ENCODE results near the gene TTLL5.

The TTLL5 gene

DNA sequence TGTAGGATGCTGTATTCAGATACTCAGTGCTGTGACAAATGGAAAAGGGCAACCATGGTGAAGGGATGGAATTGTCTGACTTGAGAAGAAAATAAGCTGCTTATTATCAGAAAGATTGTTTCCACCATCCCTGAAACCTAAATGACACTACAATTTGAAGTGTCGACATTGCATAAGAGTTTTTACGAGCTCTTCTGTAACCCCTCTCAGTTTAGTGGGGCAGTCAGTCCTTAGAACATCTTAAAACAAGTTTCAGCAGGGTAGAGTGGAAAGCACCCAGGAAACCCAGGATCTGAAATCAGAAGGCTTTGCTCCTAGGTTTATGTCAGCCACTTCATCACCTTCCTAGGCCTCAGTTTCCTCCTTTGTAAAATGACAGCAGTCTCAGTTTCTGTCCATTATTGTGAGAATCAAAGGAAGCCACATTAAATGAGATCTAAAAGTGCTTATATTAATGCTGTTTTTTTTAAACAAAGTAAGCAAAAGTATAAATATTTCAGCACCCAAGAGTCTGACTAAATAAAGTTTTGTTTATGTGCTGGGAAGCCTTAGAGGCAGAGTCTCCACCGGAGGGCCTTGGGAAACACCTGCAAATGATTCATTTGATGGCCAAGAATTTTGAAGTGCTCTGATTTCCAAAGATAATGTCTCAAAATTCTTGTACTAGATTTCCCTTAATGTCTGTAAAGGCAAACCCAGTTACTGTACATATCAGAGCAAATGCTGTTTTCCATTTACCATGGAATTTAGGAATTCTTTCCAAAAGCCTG lies 326.3 kb downstream of the TTLL5 start:
- no peak for DNase-seq (ENCODE audit: low spot score)

DNA sequence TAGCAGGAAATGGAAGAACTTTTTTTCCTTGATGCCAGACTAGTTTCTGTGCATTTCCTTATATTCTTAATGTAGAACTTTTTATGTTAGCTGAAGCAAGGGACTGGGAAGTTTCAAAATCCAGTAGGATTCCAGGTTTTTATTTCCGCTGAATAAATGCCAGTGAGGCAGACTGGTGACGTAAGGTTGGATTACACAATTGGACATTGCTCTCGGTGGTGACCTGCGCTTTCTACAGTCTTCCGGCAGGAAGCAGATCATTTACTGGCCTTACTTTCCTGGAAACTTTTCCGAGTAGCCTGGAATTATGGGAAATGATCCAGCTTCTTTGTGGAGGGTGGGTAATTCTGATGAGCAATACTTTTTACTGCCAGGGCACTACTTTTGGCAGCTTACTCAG lies 328.1 kb downstream of the TTLL5 start:
- DNase-seq (ENCODE audit: low spot score), result no peak

DNA sequence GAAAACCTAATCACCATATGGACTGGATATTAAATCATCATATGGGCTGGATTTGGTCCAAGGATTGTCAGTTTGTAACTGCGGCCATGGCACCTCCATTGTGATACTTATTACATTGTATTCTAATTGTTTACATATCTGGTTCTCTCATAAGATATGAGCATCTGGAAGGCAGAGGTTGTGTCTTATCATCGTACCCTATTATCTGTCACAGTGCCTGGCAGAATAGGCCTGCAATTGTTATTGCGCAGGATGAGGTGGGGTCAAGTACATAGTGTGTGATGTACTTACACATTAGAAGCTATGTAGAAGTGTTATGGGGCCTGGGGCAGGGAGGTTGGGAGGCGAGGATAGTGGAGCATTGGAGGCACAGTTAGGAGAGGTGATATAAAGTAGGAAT lies 329.3 kb downstream of the TTLL5 start:
- DNase-seq (ENCODE audit: low spot score), result no peak

DNA sequence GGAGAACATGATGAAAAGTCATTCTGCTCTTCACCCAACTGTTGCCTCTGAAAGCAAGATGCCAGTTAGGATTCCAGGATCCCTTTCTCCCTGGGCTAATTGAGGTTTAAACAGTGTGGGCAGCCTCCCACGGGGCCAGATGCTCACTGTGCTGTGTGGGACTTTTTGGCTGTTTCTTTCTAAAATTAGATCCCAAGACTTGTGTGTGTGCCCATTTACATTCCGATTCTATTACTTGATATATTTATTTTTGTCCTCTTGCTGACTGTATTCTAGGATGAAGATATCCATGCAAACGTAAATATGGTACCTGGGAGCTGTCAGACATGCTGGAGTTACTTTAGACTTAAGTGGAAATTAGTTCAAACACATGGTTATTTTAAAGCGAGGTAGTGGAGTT lies 330.7 kb downstream of the TTLL5 start:
- DNase-seq (ENCODE audit: low spot score), result no peak

DNA sequence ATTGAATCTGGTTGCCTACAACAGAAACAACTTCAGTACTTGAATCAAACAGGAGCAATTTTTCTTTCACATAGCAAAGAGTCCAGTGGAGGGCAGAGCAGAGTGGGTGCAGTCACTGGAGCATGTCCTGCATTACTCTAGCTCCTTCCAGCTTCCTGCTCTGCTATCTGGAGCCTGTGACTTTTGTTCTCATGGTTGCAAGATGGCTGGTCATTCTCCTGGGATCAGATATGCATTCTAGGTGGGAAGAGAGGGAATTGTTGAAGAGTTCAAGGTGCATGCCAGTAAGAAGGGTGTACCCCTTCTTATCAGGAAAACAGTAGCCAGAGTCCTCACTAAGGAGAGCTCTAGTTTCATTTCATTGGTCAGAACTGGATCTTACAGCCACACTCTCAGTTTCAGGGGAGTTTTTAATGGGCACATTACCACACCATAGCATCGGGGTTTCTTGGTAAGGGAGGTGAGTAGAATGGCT lies 332.6 kb downstream of the TTLL5 start:
- no peak for DNase-seq (ENCODE audit: low spot score)

DNA sequence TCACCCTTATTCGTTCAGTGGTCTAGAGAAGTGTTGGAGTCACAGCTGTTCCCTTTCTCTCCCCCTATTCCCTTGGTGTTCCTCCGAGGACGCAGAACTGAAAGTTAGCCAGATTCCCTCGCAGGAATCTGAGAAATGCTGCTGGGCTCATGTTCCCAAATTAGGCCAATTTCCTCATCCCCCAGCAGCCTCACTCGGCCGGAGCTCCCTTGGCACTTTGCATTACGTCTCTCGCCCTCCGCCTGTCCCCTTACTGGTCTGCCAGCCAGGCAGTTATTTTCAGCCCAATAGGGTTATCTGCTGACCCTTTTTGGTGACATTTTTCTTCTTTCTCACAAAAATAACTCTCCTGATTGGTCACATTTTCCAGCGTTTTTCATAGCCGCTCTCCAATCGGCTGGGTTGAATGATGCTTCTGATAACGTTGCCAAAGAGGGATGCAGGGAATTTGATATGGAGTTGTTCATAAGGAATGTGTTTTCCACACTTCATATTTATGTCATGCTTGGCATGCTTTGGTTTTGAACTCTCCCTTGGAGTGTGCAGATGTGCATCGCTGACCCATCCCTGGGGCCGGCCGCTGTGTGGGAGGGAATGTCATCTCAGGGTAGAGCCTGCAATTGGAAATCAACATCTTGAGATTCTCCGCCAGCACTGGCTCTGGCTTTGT lies 334.5 kb downstream of the TTLL5 start:
- no peak for DNase-seq (ENCODE audit: low spot score)

DNA sequence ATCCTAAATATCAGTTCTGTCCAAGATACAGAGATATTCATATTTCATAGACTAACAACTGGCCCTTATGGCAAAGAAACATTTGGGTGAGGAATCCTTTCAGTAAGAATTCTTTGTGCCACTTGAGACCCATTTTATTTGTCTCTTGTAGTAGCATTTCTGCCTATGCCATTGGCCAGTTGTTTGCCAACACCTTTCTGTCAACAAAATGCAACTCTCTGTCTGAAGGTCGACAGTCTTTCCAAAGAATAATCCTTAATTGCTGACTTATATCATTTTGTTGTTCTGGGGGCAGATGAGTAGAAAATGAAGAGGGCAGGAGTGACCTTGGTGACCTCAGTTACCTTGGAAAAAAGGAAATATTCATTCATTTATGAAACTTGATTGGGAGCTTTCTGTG lies 335.4 kb downstream of the TTLL5 start:
- no peak for DNase-seq (ENCODE audit: low spot score)

DNA sequence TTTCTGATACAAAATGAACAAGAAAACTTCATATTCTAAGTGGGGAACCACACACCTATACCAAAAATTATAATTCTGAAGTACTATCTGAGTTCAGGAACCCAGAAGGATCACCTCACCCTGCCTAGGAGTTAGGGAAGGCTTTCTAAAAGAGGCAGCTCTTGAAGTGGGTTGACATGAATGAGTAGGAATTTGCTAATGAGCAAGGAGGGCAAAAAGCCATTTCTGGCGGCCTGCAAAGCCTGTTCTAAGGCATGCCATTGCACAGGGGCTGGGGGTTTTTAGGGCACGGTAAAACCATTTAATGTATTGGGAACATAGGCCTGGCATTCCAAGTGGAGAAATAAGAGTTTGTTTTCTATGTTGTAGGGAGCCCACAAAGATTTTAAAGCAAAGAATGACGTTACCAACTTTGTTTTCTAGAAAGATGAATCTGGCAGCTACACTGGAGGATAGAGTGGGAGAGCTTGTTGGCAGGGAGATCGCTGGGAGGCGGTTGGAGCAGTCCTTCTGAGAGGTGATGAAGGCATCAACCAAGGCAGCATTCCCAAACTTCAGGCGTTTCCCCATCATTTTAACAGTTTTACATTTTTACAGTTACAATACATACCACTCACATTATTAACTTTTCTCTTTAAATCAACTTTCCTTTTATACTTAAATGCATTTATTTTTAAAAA lies 338.6 kb downstream of the TTLL5 start:
- no peak for DNase-seq (ENCODE audit: low spot score)

DNA sequence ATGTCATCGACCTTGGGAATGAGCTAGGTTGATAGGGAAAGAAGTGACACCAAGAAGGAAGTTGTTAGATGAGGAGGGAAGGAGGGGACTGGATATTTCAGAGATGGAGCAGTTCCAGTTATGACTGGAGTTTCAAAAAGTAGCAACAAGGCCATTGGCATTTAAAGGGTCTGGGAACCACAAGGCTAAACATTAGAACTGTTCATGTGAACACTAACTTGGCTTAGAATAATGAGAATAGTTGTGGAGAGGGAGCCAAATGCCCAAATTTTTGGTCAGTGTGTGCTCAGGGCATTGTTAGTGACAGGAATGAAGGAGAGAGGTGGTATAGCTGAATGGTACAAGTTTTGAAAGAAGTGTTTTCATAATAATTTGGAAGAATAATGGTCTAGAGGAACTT lies 341.3 kb downstream of the TTLL5 start:
- DNase-seq (ENCODE audit: low spot score), result no peak
